ENCODE data around the gene ANKRD12. TPM values are rescaled to one million over a fixed set of nuclear protein-coding genes. Genes with fewer than 3 reads are reported as not detected.
"Not testable (repeated sequence)": the region's sequence is repeated elsewhere in the genome, so short reads cannot be mapped to it uniquely, and the experiment has no call there.

ANKRD12 gene
- total RNA-seq = 10 to 100 TPM; 54.2 to 57.2 TPM

DNA sequence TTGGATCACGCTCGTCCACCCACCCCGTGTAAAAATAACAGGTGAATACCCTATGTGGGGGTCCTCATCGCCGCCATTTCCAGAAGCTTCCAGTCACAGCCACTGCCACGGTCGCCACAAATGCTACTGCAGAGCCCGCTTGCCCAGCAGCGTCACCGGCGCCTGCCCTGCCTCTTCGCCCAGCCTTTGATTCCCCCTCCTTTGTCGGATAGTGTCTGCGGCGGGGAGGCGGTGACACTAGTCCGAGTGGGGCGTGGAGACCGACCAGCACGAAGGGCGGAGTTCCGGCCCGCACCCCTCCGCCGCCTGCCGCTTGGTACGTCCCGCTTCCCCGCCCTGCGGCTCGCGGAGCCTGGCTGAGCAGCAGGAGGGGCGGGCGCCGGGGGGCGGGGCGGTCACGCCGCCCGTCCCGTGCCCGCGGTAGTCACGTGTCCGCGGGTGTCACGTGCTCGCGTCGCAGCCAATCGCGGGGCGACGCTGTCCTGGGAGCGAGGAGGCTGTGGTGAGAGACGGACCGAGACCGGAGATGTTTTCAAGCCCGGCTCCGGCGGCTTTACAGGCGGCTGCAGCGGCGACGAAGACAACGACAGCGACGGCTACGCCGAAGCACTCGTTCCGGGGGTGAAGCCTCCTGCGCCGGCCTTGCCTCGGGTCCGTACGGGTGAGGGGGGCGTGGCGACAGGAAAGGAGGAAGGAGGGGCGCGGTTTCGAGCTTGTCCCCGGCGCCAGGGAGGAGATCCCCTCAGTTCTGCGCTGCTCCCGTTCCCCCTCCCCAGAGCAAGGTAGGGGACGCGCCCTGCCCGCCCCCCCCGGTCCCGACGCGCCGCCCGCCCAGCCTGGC is at the start of gene ANKRD12:
Gene ANKRD12 (plus strand): TSS at position 467 of the 841 bp plus-strand sequence. CDS start 45,652 bp downstream, outside the sequence.
- POLR2A ChIA-PET = interaction anchor here (0.5 to 4.5 kb wide), 15 partner anchors 11 to 198 kb away, joined by 3 to 45 read pairs (median 5); partner anchors contain the start of genes NDUFV2 and TWSG1
- CTCF ChIA-PET = interaction anchor here (0.6 to 2.4 kb wide), 6 partner anchors 11 to 62 kb away, joined by 3 to 5 read pairs (median 4); no protein-coding TSS in a partner anchor

DNA sequence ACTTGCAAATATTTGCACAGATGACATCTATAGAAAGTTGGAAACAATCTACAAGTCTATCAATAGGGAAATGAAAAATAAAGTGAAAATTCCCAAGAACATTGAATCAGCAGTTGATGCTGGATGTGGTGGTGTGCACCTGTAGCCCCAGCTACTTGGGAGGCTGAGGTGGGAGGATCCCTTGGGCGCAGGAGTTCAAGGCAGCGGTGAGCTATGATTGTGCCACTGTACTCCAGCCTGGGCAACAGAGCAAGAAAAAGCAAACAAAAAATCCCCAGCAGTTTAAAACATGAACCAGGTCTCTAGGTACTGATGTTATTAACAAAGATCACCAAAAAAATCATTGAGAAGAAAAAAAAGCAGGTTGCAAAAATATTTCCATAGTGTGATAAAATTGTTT is 49.4 kb upstream of the ANKRD12 start:
- POLR2A ChIA-PET = no interaction called here

DNA sequence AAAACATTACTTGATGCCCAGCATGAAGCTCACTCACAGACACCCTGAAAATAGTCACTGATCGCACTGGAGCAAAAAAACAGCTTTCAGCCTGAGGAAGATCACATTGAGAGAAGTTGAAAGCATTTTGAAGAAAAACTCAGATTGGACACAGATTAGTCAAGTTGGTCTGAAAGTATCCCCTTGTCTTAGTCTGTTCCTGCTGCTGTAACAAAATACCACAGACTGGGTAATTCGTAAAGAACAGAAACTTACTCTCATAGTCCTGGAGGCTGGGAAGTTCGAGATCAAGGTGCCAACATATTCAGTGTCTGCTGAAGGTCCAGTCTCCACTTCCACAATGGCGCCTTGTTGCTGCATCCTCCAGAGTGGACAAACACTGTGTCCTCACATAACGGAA is 48.3 kb upstream of the ANKRD12 start:
- POLR2A ChIA-PET = interaction anchor here (4.1 kb wide), 1 partner anchor 49 kb away, joined by 19 read pairs; the partner anchor contains the start of gene ANKRD12
- CTCF ChIA-PET = no interaction called here

More for the DNA sequence above, 49.4 kb upstream of the ANKRD12 start:
- CTCF ChIA-PET = no interaction called here

DNA sequence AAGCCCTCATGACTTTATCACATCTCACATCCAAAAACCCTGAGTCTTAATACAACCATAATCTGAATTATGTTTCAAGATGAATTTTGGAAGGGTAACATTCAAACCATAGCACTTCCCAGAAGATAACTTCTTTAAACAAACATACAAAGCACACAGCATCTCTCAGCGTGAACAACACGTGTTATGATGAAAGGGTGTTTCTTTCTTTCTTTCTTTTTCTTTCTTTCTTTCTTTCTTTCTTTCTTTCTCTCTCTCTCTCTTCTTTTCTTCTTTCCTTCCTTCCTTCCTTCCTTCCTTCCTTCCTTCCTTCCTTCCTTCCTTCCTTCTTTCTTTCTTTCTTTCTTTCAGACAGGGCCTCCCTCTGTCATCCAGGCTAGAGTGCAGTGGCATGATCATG is 47.9 kb upstream of the ANKRD12 start:
- CTCF ChIA-PET = not testable (repeated sequence)
- POLR2A ChIA-PET = interaction anchor here (4.1 kb wide), 1 partner anchor 48 kb away, joined by 19 read pairs; the partner anchor contains the start of gene ANKRD12

DNA sequence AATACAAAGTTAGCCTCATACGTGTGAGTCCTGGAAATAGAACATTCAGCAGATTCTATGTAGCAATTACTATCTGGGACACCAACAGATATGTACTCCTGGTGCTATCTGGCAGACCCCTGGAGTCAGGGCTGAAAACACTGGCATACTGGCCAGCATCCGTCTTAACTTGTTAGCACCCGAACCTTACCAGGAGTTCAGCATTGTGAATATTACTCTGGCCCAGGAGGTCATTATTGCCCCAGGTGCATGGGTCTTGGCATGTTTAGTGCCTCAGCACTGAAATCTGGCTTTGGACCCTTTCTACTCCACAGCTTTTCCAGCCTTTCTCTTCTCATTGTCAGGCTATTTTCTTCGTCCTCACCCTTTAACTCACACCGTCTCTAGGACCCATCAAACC is 46.0 kb upstream of the ANKRD12 start:
- CTCF ChIA-PET = interaction anchor here (1.5 to 2.2 kb wide), 2 partner anchors 8 to 13 kb away, joined by 5 to 8 read pairs; no protein-coding TSS in a partner anchor
- POLR2A ChIA-PET = interaction anchor here (0.6 to 4.5 kb wide), 5 partner anchors 8 to 151 kb away, joined by 4 to 47 read pairs (median 19); partner anchors contain the start of genes ANKRD12 and NDUFV2

DNA sequence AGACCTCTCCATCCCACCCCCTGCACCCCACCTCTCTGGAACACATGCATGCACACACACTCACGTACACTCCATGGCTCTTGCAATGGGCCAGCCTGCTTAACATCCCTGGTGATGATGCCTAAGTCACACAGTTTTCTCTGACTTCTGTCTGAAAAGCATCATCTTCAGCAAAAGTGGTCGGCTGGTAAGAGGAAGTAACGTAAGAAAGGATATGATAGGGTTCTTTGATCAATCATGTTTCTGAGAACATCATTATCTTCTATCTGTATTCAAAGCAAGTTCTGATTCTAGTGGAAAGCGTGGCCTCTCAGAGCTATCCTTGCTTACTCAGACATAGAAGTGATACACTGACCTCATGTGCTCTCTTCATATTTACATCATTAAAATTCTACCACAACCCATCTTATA is 45.5 kb upstream of the ANKRD12 start:
- ChIA-PET POLR2A (interaction anchor here (0.9 to 4.5 kb wide), 5 partner anchors 8 to 49 kb away, joined by 4 to 47 read pairs (median 19); partner anchors contain the start of genes ANKRD12 and NDUFV2), CTCF (interaction anchor here (1.5 to 2.2 kb wide), 2 partner anchors 8 to 12 kb away, joined by 5 to 8 read pairs; no protein-coding TSS in a partner anchor)

DNA sequence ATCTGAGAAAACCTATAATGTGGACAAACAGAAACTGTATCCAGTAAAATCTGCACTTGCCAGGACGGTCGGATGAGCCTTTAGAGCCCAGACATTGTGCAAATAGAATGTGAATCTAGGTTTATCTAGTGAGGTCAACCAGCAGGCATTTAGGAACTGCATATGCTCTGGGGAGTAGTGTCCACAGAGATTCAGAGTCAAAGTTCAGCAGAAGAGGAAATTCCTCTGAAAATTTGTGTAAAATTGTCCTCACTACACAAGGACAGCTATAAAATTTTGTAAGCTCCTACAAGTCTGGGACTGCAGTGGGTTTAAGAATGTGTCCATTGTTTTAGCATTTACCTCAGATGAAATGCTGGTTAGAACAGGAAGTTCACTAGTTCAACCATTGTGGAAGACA is 43.9 kb upstream of the ANKRD12 start:
- ChIA-PET POLR2A (interaction anchor here (4.5 kb wide), 1 partner anchor 11 kb away, joined by 47 read pairs; the partner anchor contains the start of gene NDUFV2), CTCF (interaction anchor here (1.1 to 2.2 kb wide), 2 partner anchors 10 to 55 kb away, joined by 3 to 8 read pairs; no protein-coding TSS in a partner anchor)

DNA sequence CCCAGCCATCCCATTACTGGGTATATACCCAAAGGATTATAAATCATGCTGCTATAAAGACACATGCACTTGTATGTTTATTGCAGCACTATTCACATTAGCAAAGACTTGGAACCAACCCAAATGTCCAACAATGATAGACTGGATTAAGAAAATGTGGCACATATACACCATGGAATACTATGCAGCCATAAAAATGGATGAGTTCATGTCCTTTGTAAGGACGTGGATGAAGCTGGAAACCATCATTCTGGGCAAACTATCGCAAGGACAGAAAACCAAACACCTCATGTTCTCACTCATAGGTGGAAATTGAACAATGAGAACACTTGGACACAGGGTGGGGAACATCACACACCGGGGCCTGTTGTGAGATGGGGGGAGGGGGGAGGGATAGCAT is 43.5 kb upstream of the ANKRD12 start:
- CTCF ChIA-PET = interaction anchor here (1.1 to 2.2 kb wide), 3 partner anchors 10 to 54 kb away, joined by 3 to 8 read pairs (median 4); no protein-coding TSS in a partner anchor
- POLR2A ChIA-PET = interaction anchor here (4.5 to 4.6 kb wide), 2 partner anchors 10 to 45 kb away, joined by 27 to 47 read pairs; partner anchors contain the start of genes ANKRD12 and NDUFV2

DNA sequence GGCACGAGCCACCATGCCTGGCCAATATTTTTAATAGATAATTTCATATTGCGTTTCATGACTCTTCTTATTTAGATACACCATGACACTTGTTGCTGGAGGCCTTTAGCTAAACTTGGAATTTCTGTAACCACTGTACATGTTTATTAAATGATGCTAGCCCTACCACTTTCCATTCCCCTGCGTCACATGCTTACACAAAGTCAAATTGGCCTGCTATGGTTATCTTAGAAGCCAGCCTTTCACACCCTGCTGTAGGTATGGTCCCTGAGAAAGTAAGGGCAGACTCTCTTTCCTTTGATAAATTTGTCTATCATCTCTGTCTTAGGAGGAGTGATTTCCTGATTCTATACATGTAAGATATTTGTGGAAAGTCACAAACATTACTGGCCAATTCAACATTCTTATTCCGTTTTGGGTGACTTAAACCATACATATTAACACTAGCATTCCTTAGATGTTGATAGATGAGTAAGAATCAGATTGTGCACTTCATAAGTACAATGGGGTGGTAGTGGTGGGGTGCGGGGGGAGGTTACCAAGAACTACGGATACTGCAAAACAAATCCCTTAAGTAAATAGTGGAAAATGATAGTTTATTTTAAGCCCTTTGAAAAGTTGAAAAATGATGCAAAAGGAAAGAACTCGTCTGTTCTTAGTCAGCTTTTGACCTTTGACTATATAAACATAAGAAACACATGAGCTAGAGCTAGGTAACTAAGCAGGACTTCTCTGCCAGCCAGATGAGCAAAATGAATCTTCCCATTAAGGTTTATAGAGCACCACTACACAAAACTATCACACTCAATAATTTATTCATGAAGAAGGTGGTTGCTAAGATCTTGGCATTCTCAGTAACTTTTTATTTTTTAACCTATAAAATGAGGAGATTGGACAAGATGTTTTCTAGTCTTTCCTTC is 42.0 kb upstream of the ANKRD12 start:
- CTCF ChIA-PET = interaction anchor here (0.9 to 1.4 kb wide), 3 partner anchors 12 to 23 kb away, joined by 3 to 4 read pairs (median 4); no protein-coding TSS in a partner anchor
- POLR2A ChIA-PET = interaction anchor here (0.6 to 4.6 kb wide), 3 partner anchors 12 to 416 kb away, joined by 4 to 32 read pairs (median 27); partner anchors contain the start of gene ANKRD12

DNA sequence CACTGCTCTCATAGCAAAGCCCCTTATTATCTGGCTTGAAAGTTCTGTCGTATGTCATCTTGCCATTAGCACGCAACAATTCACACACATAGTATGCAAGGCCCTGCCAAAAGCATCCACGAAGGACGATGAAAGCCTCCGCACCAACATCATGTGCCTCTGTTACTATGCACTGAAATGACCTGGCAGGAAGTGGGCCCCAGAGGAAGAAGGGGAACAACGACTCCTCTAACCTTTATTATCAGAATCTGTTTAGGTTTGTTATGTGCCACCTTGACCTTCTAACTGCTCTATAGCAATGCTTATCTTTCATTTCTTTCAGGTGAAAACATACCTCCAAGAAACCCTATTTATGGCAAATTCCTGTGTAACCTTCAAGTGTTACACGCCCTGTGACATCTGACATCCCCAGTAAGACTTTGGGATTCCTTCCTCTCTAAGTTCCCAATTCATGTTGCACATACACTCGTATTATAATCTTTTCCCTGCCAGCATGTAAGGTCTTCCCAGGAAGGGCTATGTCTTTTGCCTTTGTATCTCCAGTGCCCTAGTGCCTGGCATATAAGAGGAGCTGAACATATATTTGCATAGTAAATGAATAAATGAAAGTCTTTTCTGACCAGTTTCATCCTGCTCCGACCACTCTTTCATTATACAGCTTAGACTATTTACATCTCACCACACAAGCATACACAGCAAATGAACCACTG is 41.1 kb upstream of the ANKRD12 start:
- ChIA-PET CTCF (interaction anchor here (1.1 kb wide), 1 partner anchor 12 kb away, joined by 3 read pairs; no protein-coding TSS in a partner anchor), POLR2A (interaction anchor here (0.5 to 4.6 kb wide), 3 partner anchors 9 to 43 kb away, joined by 4 to 32 read pairs (median 27); partner anchors contain the start of gene ANKRD12)

DNA sequence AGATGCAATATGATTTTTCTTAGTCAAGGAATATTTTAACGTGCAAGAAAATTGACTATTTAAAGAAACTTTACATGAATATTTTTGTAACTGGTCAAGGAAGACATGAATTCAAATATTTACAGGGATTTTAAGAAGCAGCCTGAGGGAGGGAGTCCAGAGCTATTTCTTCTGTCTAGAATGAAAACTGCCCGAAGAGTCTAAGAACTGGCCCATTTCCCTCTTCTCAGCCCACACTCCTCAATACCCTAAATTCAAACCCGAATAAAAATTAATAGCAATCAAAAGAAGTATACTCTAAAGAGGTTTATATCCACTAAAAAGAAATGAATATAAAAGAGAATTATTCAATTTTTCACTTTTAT is 40.6 kb upstream of the ANKRD12 start:
- CTCF ChIA-PET = no interaction called here
- POLR2A ChIA-PET = interaction anchor here (0.5 to 4.6 kb wide), 3 partner anchors 10 to 42 kb away, joined by 4 to 32 read pairs (median 27); partner anchors contain the start of gene ANKRD12

DNA sequence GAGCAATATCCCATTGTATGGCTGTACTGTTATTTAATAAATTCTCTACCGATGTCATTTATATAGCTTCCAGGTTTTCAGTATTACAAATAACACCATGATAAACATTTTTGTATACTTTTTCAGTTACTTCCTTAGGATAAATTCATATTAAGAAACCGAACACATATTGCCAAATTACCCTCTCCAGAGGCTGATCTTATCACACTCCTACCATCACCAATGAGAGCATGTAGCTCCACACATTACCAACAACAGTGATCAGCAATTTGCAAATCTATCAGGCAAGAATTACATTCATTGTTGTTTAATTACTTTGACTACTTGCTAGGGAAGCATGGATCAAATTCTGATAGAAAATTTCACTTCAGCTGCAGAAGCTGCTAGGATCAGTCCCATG is 39.9 kb upstream of the ANKRD12 start:
- POLR2A ChIA-PET = interaction anchor here (4.6 kb wide), 2 partner anchors 14 to 41 kb away, joined by 27 to 32 read pairs; partner anchors contain the start of gene ANKRD12
- CTCF ChIA-PET = no interaction called here

DNA sequence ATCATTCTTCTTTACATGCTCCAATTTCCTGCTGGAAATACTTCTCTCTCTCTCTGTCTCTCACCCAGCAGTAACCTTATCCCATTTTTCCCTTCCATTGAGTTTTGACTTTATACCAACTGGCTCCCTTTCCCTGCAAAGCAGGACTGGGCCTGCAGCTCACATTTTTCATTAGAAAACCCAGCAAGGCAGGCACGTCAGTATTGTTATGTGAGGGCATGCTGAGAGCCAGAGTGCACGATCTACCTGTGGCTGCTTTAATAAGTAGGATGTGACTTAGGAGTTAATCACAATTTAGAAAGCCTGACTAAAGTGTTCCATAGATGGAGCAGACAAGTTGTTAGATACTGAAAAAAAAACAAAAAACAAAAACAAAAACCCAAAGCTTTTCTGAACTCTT is 39.2 kb upstream of the ANKRD12 start:
- POLR2A ChIA-PET = interaction anchor here (4.6 kb wide), 2 partner anchors 14 to 41 kb away, joined by 27 to 32 read pairs; partner anchors contain the start of gene ANKRD12
- CTCF ChIA-PET = no interaction called here

DNA sequence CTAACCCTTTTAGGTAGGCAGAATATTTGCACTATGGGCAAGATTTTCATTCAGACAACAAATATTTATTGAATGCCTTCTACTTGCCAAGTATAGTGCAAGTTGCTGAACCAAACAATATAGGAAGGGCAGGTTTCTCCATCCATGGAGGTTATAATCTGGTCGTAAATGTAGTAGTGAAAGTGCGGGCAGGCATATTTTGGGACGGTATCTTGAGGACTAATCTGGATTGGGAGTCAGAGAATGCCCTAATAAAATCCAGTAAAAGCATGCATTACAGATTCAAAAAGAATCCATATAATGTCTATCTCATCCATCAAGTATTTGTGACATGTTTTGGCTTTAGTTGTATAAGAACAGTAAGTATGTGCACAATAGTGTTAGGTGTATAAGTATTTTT is 35.8 kb upstream of the ANKRD12 start:
- ChIA-PET CTCF (no interaction called here), POLR2A (interaction anchor here (1.4 to 4.3 kb wide), 2 partner anchors 9 to 36 kb away, joined by 3 to 45 read pairs; partner anchors contain the start of gene ANKRD12)

DNA sequence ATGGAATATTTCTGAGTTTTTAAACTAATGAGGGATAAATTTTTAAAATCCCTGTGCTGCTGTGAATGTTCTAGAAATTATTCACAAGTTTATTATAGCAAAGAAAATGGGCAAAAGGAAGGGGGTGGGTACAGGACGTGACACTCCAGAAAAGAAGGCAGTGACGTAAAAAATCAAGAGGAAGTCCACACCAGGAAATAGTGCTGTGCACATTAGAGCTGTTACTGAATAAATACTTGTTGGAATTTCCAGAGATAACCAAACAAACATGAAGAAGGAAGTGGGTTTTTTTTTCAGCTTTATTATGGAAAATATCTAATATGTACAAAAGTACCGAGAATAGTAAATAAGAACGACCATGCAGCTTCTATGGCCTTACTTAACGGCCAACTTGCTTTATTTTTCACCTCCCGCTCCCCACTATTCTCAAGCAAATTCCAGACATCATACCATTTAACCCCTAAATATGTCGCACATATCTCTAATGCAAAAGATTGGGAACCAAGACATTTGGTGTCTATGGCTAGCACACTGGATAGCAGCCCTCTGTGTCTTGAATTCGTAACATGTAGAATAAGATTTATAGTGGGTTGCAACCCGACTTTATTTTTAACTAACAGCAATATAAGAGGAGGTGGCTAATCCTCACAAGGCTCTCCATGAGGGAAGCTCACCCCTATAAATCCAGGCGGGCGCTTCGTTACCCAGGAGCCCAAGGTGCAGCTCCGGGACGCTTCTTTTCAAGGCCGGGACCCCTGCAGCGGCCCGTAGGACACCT is 34.7 kb upstream of the ANKRD12 start:
- ChIA-PET POLR2A (interaction anchor here (0.6 to 4.3 kb wide), 8 partner anchors 8 to 45 kb away, joined by 3 to 47 read pairs (median 8); partner anchors contain the start of gene ANKRD12), CTCF (no interaction called here)

DNA sequence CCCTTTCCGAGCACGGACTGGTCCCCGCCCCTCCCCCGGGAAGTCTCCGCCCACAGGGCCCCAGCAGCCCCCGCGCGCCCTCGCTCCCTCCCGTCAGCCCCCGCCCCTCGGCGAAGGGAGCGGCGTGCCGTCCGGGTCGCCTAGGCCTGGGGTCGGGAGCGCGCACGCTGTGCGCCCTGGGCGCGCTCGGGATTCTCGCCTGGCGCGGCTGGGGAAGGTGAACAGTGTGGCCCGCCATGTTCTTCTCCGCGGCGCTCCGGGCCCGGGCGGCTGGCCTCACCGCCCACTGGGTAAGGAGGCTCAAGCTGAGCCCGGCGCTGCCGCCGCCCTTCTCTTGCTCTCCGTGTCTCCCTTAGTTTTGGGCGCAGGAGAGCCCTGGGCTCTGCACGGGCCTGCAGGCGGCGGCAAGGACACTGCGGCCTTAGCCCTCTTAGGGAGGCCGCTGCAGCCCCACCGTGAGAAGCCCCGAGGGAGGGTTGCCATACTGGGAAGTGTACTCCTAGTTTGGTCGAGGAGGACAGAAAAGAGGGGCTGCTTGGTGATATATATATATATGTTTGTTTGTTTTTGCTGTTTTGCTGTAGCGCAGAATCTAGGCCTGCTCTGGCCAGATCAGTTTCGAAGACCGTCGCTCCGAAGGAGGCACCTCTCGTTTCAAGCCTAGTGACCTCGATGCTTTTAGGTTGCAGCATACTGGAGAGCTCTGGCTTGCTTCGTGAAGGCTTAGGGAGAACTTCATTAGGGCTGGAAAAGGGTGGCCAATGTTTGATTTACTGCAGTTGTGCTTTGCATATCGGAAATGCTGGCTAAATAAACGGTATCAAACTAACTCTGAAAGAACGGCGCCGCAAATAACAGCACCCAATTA is 33.8 kb upstream of the ANKRD12 start, which contains the start of gene NDUFV2:
Gene NDUFV2 (plus strand): TSS at position 192 of the 868 bp plus-strand sequence. CDS start 45 bp downstream, at position 237.
- ChIA-PET POLR2A (interaction anchor here (1.0 to 4.3 kb wide), 9 partner anchors 9 to 811 kb away, joined by 3 to 47 read pairs (median 11); partner anchors contain the start of genes ANKRD12 and VAPA), CTCF (interaction anchor here (0.8 to 3.5 kb wide), 4 partner anchors 12 to 35 kb away, joined by 5 to 11 read pairs (median 5); no protein-coding TSS in a partner anchor)
